HEK293 (cell line): ENCODE results near the gene OR4N5.

ENCODE experiments used
- ZNF248 ChIP-seq: fragments of 450-650 bp; formaldehyde crosslinking; IDR thresholded peaks from 2 replicates; pipeline ENCODE4 v1.5.1; 2017; ENCODE audit warnings: missing biosample characterization, missing genetic modification characterization
- ZNF274 ChIP-seq, 2 experiments: fragments of 200-500 bp in 1 of 2; fragments of 450-650 bp in 1 of 2; sonication (Bioruptor generic) in 1 of 2; formaldehyde crosslinking in 1 of 2; IDR thresholded peaks; 2 replicates each; pipeline versions ENCODE4 v1.5.1 to v1.6.1; 2014 to 2016; ENCODE audit warnings: borderline replicate concordance in 1 of 2, inconsistent platforms in 1 of 2, low read length in 1 of 2, missing biosample characterization in 1 of 2, missing genetic modification characterization in 1 of 2
- ZNF416 ChIP-seq: fragments of 450-650 bp; formaldehyde crosslinking; IDR thresholded peaks from 2 replicates; pipeline ENCODE4 v1.5.1; 2016; ENCODE audit warnings: missing biosample characterization, missing genetic modification characterization
- TF ChIP-seq, protein P1 (sequence below): fragments of 450-650 bp; formaldehyde crosslinking; IDR thresholded peaks from 2 replicates; pipeline ENCODE4 v1.5.1; 2016; ENCODE audit warnings: missing biosample characterization, missing genetic modification characterization
- TF ChIP-seq, protein P2 (sequence below): fragments of 450-650 bp; formaldehyde crosslinking; IDR thresholded peaks from 2 replicates; pipeline ENCODE4 v1.5.1; 2016; ENCODE audit warnings: missing biosample characterization, missing genetic modification characterization

GRCh38 chr14:20191396-20191795 lies 52.8 kb downstream of the OR4N5 start:
- no peak for TF ChIP-seq ZNF248 (tag by site-specific recombination)
- TF ChIP-seq ZNF274 (IDR thresholded peaks at IDR 0.05; ENCODE audit: low read length): no peak
- TF ChIP-seq ZNF274 (tag by site-specific recombination; IDR thresholded peaks at IDR 0.05; ENCODE audit: borderline replicate concordance): no peak
- TF ChIP-seq, protein P1, sequence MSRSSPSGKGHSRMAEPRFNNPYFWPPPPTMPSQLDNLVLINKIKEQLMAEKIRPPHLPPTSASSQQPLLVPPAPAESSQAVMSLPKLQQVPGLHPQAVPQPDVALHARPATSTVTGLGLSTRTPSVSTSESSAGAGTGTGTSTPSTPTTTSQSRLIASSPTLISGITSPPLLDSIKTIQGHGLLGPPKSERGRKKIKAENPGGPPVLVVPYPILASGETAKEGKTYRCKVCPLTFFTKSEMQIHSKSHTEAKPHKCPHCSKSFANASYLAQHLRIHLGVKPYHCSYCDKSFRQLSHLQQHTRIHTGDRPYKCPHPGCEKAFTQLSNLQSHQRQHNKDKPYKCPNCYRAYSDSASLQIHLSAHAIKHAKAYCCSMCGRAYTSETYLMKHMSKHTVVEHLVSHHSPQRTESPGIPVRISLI (tag by site-specific recombination): no peak
- TF ChIP-seq ZNF416 (tag by site-specific recombination): no peak
- TF ChIP-seq, protein P2, sequence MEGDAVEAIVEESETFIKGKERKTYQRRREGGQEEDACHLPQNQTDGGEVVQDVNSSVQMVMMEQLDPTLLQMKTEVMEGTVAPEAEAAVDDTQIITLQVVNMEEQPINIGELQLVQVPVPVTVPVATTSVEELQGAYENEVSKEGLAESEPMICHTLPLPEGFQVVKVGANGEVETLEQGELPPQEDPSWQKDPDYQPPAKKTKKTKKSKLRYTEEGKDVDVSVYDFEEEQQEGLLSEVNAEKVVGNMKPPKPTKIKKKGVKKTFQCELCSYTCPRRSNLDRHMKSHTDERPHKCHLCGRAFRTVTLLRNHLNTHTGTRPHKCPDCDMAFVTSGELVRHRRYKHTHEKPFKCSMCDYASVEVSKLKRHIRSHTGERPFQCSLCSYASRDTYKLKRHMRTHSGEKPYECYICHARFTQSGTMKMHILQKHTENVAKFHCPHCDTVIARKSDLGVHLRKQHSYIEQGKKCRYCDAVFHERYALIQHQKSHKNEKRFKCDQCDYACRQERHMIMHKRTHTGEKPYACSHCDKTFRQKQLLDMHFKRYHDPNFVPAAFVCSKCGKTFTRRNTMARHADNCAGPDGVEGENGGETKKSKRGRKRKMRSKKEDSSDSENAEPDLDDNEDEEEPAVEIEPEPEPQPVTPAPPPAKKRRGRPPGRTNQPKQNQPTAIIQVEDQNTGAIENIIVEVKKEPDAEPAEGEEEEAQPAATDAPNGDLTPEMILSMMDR (tag by site-specific recombination): no peak
